ENCODE data around the gene HNRNPM. TPM values are rescaled to one million over a fixed set of nuclear protein-coding genes. Genes with fewer than 3 reads are reported as not detected.

The HNRNPM gene
- total RNA-seq, 2 experiments from 2014 or later: 90.0 to 280 TPM

DNA sequence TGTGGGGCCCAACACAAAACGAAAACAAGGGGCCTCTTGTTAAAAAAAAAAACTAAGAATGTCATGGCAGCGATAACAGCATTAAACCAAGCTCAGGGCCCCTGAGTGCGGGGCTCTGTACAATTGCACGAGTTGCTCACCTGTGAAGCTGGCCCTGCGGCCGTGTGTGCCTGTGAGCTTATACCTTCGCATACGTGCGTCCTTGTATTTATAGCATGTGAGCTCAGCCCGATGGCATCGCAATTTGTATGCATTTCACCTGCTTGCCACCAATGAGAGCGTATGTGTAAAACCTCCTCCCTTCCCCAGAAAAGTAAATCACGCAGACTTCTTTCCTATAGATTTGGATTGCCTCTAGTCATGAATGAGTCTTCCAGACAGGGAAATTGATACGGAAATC is 17.1 kb downstream of the HNRNPM start:
- H2AFZ ChIP-seq (ENCODE audit: low read length): no peak overlapping the region
- no peak overlapping the region for H3K4me2 ChIP-seq (ENCODE audit: low read length)
- TF ChIP-seq, protein P1, sequence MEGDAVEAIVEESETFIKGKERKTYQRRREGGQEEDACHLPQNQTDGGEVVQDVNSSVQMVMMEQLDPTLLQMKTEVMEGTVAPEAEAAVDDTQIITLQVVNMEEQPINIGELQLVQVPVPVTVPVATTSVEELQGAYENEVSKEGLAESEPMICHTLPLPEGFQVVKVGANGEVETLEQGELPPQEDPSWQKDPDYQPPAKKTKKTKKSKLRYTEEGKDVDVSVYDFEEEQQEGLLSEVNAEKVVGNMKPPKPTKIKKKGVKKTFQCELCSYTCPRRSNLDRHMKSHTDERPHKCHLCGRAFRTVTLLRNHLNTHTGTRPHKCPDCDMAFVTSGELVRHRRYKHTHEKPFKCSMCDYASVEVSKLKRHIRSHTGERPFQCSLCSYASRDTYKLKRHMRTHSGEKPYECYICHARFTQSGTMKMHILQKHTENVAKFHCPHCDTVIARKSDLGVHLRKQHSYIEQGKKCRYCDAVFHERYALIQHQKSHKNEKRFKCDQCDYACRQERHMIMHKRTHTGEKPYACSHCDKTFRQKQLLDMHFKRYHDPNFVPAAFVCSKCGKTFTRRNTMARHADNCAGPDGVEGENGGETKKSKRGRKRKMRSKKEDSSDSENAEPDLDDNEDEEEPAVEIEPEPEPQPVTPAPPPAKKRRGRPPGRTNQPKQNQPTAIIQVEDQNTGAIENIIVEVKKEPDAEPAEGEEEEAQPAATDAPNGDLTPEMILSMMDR (conservative IDR thresholded peaks at IDR 0.05; ENCODE audit: low read length): no peak
- TF ChIP-seq EZH2phosphoT487 (IDR thresholded peaks at IDR 0.05; ENCODE audit: borderline replicate concordance, low read depth, low read length): no peak
- peaks cover 48% of the 10 kb centered on the region for H4K20me1 ChIP-seq (ENCODE audit: insufficient read depth, low read length)
- no peak for DNase-seq (ENCODE audit: low spot score)
- H3K36me3 ChIP-seq (ENCODE audit: insufficient read depth, low read length): peaks cover 100% of the 10 kb centered on the region
- BruUV-seq (replicated peaks): no TSS peak
- H3K9me2 ChIP-seq (ENCODE audit: insufficient read depth, low read length): no peaks in the 10 kb centered on the region
- H3K4me3 ChIP-seq (ENCODE audit: low read depth, low read length, poor library complexity, severe bottlenecking): no peak overlapping the region
- H3K9me3 ChIP-seq (ENCODE audit: low read length): no peaks in the 10 kb centered on the region
- POLR2A ChIA-PET: no interaction called here
- peaks cover 92% of the 10 kb centered on the region for H3K79me2 ChIP-seq (ENCODE audit: insufficient read depth, low read depth, low read length)
- intact Hi-C loops (cut with micrococcal nuclease; ENCODE audit: unreplicated experiment): no loop called here
- CTCF ChIA-PET (ENCODE audit: unreplicated experiment): no interaction called here
- H3K4me1 ChIP-seq (ENCODE audit: insufficient read depth, low read length, poor library complexity, severe bottlenecking): peaks cover 25% of the 10 kb centered on the region
- H3K27ac ChIP-seq (ENCODE audit: low read depth, low read length, poor library complexity, severe bottlenecking): no peak overlapping the region

DNA sequence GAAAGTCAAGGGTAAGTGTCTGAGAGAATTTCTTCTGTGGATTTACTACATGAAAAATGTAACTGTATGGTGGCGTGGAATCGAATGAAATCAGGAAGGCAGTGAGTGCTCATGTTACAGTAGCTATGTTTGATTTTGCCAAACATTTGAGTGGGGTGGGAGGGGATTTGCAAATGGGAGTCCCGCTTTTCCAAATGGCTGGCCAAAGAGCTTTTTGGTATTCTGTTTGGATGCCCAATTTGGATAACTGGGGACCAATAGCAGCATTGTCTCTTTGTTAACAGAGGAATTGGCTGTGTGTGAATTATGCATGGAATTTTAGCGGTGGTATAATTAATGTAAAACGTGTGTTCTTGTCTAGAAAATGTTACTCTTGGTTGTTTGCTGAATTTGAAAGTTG is 17.8 kb downstream of the HNRNPM start:
- Histone ChIP-seq H2AFZ (ENCODE audit: low read length) (no peak overlapping the region), H3K27ac (ENCODE audit: low read depth, low read length, poor library complexity, severe bottlenecking) (no peak overlapping the region), H3K4me2 (ENCODE audit: low read length) (no peak overlapping the region), H3K4me1 (ENCODE audit: insufficient read depth, low read length, poor library complexity, severe bottlenecking) (peaks cover 20% of the 10 kb centered on the region), H3K79me2 (ENCODE audit: insufficient read depth, low read depth, low read length) (peaks cover 92% of the 10 kb centered on the region), H3K9me3 (ENCODE audit: low read length) (no peaks in the 10 kb centered on the region), H3K36me3 (ENCODE audit: insufficient read depth, low read length) (peaks cover 100% of the 10 kb centered on the region), H3K9me2 (ENCODE audit: insufficient read depth, low read length) (no peaks in the 10 kb centered on the region), H4K20me1 (ENCODE audit: insufficient read depth, low read length) (peaks cover 41% of the 10 kb centered on the region), H3K4me3 (ENCODE audit: low read depth, low read length, poor library complexity, severe bottlenecking) (no peak overlapping the region)
- ChIA-PET POLR2A (interaction anchor here (0.7 kb wide), 1 partner anchor 48 kb away, joined by 3 read pairs; no protein-coding TSS in a partner anchor), CTCF (ENCODE audit: unreplicated experiment) (no interaction called here)
- no TSS peak for BruUV-seq (replicated peaks)
- intact Hi-C loops (cut with micrococcal nuclease; ENCODE audit: unreplicated experiment): no loop called here
- DNase-seq (ENCODE audit: low spot score): no peak
- TF ChIP-seq, protein P1 (conservative IDR thresholded peaks at IDR 0.05; ENCODE audit: low read length): no peak
- no peak for TF ChIP-seq EZH2phosphoT487 (IDR thresholded peaks at IDR 0.05; ENCODE audit: borderline replicate concordance, low read depth, low read length)

- no peak for DNase-seq (ENCODE audit: low spot score)
- Histone ChIP-seq H3K27ac (ENCODE audit: low read depth, low read length, poor library complexity, severe bottlenecking) (no peak overlapping the region), H3K4me2 (ENCODE audit: low read length) (no peak overlapping the region), H3K4me1 (ENCODE audit: insufficient read depth, low read length, poor library complexity, severe bottlenecking) (peaks cover 14% of the 10 kb centered on the region), H2AFZ (ENCODE audit: low read length) (no peak overlapping the region), H3K4me3 (ENCODE audit: low read depth, low read length, poor library complexity, severe bottlenecking) (no peak overlapping the region), H3K79me2 (ENCODE audit: insufficient read depth, low read depth, low read length) (peaks cover 85% of the 10 kb centered on the region), H4K20me1 (ENCODE audit: insufficient read depth, low read length) (peaks cover 33% of the 10 kb centered on the region), H3K9me3 (ENCODE audit: low read length) (no peaks in the 10 kb centered on the region), H3K9me2 (ENCODE audit: insufficient read depth, low read length) (no peaks in the 10 kb centered on the region), H3K36me3 (ENCODE audit: insufficient read depth, low read length) (peaks cover 100% of the 10 kb centered on the region)
- ChIA-PET CTCF (ENCODE audit: unreplicated experiment) (no interaction called here), POLR2A (interaction anchor here (0.6 kb wide), 1 partner anchor 89 kb away, joined by 3 read pairs; no protein-coding TSS in a partner anchor)
- no peak for TF ChIP-seq EZH2phosphoT487 (IDR thresholded peaks at IDR 0.05; ENCODE audit: borderline replicate concordance, low read depth, low read length)
- TF ChIP-seq, protein P1 (conservative IDR thresholded peaks at IDR 0.05; ENCODE audit: low read length): no peak
- intact Hi-C loops (cut with micrococcal nuclease; ENCODE audit: unreplicated experiment): no loop called here
- BruUV-seq (replicated peaks): no TSS peak
Observed at GRCh38 chr19:8463365-8463764, 18.6 kb downstream of the HNRNPM start.
